NOMO-1 treated with dmso at 0.1 percent for 144 hours (cell line): ENCODE results near the gene TCF19.

ENCODE experiments used
- DNase-seq: peaks from one replicate; lab custom pipeline; 2025; ENCODE audit not compliant: unreplicated experiment; lab: John Stamatoyannopoulos, UW

Gene TCF19

DNA sequence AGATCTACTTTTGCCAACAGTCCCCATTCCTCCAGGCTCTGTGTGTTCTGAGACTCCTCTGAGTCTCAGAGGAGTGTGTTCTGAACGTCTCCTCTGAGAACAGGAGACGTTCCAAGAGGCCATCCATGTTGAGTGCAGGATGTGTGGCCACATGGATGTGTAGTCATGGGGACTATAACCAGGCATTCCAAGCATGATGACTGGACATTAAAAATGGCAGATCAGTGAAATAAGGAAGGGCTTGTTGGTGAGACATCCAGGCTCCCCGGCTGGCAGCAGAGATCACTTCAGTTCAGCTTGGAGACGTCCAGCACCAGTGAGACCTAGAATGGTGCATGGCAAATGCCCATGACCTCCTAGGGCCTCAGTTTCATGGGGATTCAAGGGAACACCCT lies 46.4 kb downstream of the TCF19 start:
- no peak for DNase-seq

DNA sequence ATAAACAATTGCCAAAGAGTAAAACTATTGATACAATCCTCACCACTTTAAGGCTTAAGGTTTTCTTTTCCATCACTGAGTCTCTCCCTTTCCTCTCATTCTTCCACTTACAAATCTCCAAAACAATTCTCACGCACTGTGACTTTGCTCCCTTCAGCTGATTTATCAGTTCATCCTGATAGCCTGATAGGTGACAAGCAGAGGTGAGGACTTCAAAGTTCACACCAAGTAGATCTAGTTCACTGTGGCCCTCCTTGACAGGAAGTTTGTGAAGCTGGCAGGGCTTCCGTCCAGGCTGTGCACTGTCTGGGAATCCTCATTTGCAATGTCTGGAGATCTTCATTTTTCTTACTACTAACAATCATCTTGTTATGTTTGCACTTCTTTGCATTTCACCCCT lies 47.2 kb downstream of the TCF19 start:
- no peak for DNase-seq

DNA sequence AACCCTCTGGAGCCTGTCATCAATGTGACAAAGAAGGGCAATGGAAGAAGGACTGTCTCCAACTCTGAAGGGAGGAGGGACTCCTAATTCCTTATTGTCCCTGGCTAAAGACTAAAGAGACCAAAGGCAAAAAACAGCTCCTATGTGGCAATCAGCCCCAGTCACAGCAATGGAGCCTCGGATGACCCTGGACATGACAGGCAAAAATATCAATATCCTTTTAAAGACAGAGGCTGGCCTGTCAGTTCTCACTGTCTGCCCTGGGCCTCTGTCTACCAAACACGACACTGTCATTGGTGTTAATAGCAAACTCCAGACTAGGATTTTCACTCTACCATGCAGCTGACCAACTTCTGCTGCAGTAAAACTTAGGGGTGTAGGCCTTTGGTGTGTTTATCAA lies 50.1 kb downstream of the TCF19 start:
- no peak for DNase-seq

DNA sequence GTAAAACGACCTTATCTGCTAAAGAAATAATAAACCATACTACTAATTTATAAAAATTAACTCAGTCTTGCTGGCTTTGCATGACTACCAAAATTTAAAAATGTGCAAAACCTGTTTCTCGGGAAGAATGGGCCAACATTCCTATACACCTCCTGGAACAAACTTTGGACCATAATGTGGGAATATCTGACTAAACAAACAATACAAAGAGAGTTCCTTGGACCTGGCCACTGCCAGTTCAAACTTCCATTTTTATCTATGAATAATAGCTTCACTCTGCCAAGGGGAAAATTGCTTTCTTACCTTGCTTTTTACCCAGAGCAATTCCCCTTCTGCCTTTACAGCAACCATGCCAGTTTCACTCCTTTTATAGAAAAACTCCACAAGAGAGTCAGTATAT lies 50.7 kb downstream of the TCF19 start:
- DNase-seq = no peak

DNA sequence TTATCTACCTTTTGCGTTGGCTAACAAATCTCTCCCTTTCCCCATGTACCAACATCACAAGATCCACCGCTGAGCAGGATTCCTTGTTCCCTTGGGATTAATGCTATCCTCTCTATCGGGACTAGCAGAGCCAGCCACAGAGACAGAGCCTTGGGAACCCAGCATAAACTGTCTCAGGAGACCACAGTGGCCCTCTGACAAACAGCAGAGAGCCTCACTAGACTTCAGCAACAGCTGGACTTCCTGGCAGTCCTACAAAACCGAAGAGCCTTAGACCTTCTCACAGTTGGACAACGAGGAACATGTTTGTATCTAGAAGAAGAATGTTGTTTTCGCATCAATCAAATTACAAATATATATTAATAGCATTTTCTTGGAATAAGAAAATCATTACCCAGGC lies 51.7 kb downstream of the TCF19 start:
- no peak for DNase-seq

DNA sequence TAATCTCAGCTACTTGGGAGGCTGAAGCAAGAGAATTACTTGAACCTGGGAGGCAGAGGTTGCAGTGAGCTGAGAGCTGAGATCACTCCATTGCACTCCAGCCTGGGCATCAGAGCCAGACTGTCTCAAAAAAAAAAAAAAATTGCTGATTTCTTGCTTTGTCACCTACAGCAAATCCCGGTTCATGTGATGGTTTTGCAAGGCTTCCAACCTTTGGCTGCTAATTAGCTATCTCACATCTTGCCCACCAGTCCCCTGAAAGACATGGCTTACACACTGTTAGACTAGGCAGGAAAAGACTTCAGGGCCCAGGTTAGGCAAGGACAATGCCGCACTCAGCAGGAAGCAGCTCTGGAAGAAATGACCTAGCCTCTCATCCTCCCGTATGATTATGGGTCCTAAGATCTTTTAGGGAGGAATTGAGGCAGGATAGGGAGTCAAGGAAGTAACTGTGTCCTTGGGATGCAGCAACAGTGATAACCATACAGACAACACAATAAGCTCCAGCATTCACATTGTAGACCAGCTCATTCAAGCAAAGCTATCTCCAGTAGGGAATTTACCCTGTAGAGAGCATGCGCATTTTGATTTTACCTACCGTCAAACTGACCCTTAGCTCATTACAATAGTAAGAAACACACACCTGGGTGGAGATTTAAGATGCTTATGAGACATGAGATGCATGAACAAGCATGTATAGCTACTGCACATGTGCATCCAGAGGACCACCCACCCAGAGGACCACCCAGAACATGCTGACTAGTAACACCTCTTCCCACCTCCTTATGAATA lies 52.5 kb downstream of the TCF19 start:
- no peak for DNase-seq
